Measurements from ENCODE around the gene FGD4.
A peak's percentile ranks its signal among the peaks of the same experiment; 100 is the strongest.

The FGD4 gene

DNA sequence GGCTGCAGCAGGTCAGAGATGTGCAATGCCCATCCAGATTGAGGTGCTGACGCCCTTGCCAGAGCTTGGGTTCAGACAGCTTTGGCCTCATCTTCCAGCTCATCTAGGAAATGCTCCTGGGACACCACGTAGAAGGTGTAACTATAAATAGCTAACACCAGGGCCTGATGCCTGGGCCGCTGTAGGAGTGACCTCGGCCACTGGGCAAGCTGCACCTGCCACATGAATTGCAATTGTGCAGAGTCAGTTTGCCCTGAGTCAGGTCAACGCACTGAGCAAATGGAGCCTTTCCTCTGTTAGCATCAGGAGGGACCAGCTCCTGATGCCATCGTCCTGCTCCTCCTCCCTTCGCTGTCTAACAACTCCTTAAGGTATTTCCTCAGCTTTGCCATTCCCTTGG, 262.3 kb downstream of the FGD4 start:
- no peak for DNase-seq (ENCODE audit: extremely low read depth in 1 of 2, low read depth in 1 of 2)

GRCh38 chr12:32662665-32663064, 263.3 kb downstream of the FGD4 start:
- DNase-seq (ENCODE audit: extremely low read depth in 1 of 2, low read depth in 1 of 2): no peak

GRCh38 chr12:32666018-32666417, 266.7 kb downstream of the FGD4 start:
- no peak for DNase-seq (ENCODE audit: extremely low read depth in 1 of 2, low read depth in 1 of 2)

DNA sequence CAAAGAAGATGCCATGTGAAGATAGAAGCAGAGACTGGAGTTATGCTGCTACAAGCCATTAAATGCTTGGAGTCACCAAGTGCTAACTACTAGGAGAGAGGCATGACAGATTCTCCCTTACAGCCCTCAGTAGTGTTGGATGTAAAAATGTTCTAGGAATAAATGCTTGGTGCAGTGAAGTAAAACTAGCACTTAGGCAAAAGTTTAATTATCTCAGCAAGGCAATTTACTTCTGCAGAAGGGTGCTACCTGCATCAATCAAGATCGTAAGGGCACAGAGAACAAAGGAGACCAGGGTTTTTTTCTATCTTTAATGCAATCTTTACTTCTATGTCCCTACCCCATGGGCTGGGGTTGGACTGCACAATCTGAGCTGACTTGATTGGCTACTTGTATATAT, 270.2 kb downstream of the FGD4 start:
- DNase-seq (ENCODE audit: extremely low read depth in 1 of 2, low read depth in 1 of 2): no peak

- DNase-seq (ENCODE audit: extremely low read depth in 1 of 2, low read depth in 1 of 2): no peak
Observed at GRCh38 chr12:32671930-32672780, 272.8 kb downstream of the FGD4 start.

DNA sequence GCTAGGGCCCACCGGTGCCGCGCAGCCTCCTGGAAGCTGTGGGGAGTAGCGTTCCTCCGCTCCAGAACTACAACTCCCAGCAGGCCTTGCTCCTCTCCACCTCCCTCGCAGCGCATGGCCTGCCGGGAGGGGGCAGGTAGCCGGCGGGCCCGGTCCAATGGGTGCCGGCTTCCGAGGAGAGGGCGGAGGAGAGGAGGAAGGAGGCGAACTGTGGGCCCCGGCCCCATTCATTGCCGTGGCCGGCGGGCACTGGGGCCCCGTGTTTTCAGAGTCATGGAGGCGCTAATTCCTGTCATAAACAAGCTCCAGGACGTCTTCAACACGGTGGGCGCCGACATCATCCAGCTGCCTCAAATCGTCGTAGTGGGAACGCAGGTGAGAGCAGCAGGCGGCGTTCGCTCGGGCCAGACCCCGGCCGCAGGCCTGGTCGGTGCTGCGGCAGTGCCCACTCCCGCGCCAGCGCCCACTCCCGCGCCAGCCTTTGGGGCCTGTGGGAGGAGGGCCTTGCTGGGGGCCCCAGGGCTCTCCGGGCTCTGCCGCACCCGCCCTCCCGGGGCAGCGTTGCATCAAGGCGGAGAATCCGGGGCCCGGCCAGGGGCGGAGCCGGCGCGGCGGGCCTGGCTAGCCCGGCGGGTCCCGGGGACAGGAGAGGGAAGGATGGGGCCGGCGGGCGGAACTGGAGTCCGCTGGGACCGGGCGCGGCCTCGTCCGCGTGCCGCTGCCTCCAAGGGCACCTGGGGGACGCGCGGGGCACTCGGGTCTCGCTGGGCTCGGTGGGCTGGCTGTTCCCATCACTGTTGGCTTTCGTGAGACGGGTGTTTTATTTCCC, 279.9 kb downstream of the FGD4 start, which contains the start of gene DNM1L:
Gene DNM1L (plus strand): TSS at position 211 of the 829 bp plus-strand sequence. CDS start 63 bp downstream, at position 274.
- peak; percentile 85 to 87 for DNase-seq (ENCODE audit: extremely low read depth in 1 of 2, low read depth in 1 of 2)

DNA sequence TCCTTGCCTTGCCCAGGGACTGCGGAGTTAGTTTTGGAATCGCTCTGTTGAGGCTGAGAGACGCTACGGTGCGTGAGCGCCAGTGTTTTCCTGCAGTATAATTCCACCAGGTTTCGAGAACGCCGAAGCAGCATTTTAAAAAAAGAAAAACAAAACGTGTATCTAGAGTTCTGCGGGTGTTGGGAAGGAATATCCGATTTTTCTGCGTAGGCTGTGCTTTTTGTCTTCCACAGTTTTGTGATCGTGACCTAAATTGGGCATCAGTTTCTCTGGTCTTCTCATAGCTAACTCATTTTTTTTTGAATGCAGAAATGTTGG, 280.5 kb downstream of the FGD4 start:
- no peak for DNase-seq (ENCODE audit: extremely low read depth in 1 of 2, low read depth in 1 of 2)

GRCh38 chr12:32680787-32681186, 281.4 kb downstream of the FGD4 start:
- DNase-seq (ENCODE audit: extremely low read depth in 1 of 2, low read depth in 1 of 2): no peak

- no peak for DNase-seq (ENCODE audit: extremely low read depth in 1 of 2, low read depth in 1 of 2)
Observed at GRCh38 chr12:32681272-32681671, 281.9 kb downstream of the FGD4 start.

DNA sequence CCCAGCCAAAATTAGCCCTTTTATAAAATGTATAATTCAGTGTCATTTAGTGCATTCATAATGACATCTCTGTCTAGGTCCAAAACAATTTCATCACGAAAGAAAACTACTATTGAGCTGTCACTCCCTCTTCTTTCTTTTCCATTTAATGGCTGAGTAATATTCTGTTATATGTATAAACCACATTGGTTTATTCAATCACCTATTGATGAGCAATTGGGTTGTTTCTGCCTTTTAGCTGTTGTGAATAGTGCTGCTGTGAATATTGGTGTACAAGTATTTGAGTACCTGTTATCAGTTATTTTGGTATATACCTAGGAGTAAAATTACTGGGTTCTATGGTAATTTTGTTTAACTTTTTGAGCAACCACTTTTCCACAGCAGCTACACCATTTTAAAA, 287.0 kb downstream of the FGD4 start:
- no peak for DNase-seq (ENCODE audit: extremely low read depth in 1 of 2, low read depth in 1 of 2)

DNA sequence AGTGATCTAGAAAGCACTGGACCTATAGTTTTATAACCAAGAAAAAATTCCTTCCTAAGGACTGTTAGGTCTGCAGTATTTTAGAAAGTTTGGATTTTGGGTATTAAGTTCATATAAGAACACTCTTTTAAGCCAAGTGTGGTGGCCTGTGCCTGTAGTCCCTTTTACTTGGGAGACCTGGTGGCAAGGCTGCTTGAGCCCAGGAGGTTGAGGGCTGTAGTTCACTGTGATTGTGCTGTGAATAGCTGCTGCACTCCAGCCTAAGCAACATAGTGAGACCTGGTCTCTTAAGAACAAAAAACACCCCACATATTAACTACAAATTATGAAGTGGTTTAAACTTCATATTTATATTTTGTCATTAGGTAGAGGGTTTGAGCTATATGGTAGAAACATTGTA, 289.4 kb downstream of the FGD4 start:
- DNase-seq (ENCODE audit: extremely low read depth in 1 of 2, low read depth in 1 of 2): no peak

GRCh38 chr12:32690927-32691326, 291.6 kb downstream of the FGD4 start:
- no peak for DNase-seq (ENCODE audit: extremely low read depth in 1 of 2, low read depth in 1 of 2)

GRCh38 chr12:32692358-32692757, 293.0 kb downstream of the FGD4 start:
- no peak for DNase-seq (ENCODE audit: extremely low read depth in 1 of 2, low read depth in 1 of 2)

DNA sequence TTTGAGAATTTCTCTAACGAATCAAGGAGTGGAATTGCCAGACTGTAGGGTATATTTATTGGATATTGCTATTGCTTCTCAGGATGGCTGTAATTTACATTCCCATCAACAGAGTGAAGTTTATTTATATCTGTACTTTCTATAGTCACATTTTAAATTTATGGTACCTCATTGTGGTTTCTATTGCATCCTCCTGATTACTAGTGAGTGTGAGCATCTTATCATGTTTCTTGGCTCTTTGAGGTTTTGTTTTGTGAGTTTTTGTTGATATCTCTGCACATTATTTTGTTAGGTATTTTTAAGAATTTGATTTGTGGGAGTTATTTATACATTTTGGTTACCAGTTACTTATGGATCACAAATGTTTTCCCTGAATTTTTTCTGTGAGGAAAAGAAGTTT, 293.7 kb downstream of the FGD4 start:
- DNase-seq (ENCODE audit: extremely low read depth in 1 of 2, low read depth in 1 of 2): no peak

Data from stimulated activated CD8-positive, alpha-beta memory T cell treated with anti-CD3 and anti-CD28 coated beads, Interleukin-7, amount 100 ng/mL, for 48 hours (primary cell).